VCaP (cell line): Measurements from ENCODE around the gene FUBP3.

Source experiments
- H3K27ac ChIP-seq: fragments of 450-650 bp; 2 replicates; pipeline ENCODE4 v1.5.1; 2017
- CTCF ChIP-seq: fragments of 450-650 bp; conservative IDR thresholded peaks from 2 replicates; pipeline ENCODE4 v1.5.1; 2017; ENCODE audit warnings: mild to moderate bottlenecking, moderate library complexity

Gene FUBP3

GRCh38 chr9:130631331-130632080 is 52.1 kb downstream of the FUBP3 start:
- TF ChIP-seq CTCF, result no peak
- H3K27ac ChIP-seq, result no peak overlapping the region

- H3K27ac ChIP-seq, result no peak overlapping the region
These were observed 52.8 kb downstream of the FUBP3 start for GRCh38 chr9:130632081-130632710.

GRCh38 chr9:130632841-130633240 is 53.5 kb downstream of the FUBP3 start:
- no peak overlapping the region for H3K27ac ChIP-seq
- no peak for TF ChIP-seq CTCF

More at GRCh38 chr9:130632081-130632710, 52.8 kb downstream of the FUBP3 start:
- no peak for TF ChIP-seq CTCF

GRCh38 chr9:130633336-130634190 is 54.2 kb downstream of the FUBP3 start:
- no peak for TF ChIP-seq CTCF
- no peak overlapping the region for H3K27ac ChIP-seq

GRCh38 chr9:130634191-130634768 is 54.9 kb downstream of the FUBP3 start:
- H3K27ac ChIP-seq, result no peak overlapping the region
- TF ChIP-seq CTCF, result no peak

- no peak overlapping the region for H3K27ac ChIP-seq
- TF ChIP-seq CTCF, result no peak
These were observed 55.4 kb downstream of the FUBP3 start for GRCh38 chr9:130634801-130635200.

- H3K27ac ChIP-seq, result no peak overlapping the region
- TF ChIP-seq CTCF, result no peak
These were observed 55.9 kb downstream of the FUBP3 start for GRCh38 chr9:130635306-130635705.
